ENCODE results near the gene GHRH. TPM values are rescaled to one million over a fixed set of nuclear protein-coding genes. Genes with fewer than 3 reads are reported as not detected.
A peak's percentile ranks its signal among the peaks of the same experiment; 100 is the strongest.

The GHRH gene
- total RNA-seq, 1 experiment from 2014 or later: 0.74 TPM

DNA sequence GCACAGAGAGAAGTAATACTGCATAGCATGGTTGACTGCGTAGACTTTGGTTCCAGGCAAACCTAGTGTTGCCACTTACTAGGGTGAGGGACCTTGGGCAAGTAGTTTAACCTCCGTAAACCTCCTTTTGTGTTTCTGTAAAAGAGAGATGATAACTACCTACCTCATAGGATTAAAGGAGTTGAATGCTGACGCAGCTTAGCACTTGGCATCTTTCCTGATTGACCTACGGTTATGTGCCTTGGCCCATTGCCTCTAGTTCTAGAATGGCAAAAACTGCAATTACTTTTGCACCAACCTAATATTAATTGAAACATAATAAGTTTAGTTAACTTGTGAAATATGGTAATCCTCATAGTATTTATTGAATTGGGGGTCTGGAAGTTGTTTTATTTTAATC lies 19.1 kb downstream of the GHRH start:
- H3K27ac Mint-ChIP-seq: peak overlapping the region; percentile 32; the same call in 1 of the 2 replicates
- TF ChIP-seq GTF2I (CRISPR knock-in tag; conservative IDR thresholded peaks at IDR 0.05) (no peak), MYBL2 (CRISPR knock-in tag; IDR thresholded peaks at IDR 0.05) (no peak), USF2 (CRISPR knock-in tag; IDR thresholded peaks at IDR 0.05) (no peak), MXD4 (CRISPR knock-in tag; IDR thresholded peaks at IDR 0.05; ENCODE audit: borderline replicate concordance) (no peak), ZNF263 (CRISPR knock-in tag; IDR thresholded peaks at IDR 0.05; ENCODE audit: low read depth) (no peak), PRRX2 (CRISPR knock-in tag; IDR thresholded peaks at IDR 0.05) (no peak), ATF6 (CRISPR knock-in tag; IDR thresholded peaks at IDR 0.05) (no peak), NFYB (CRISPR knock-in tag; conservative IDR thresholded peaks at IDR 0.05; ENCODE audit: low read depth) (no peak), HMGXB4 (CRISPR knock-in tag; IDR thresholded peaks at IDR 0.05) (no peak), ZBTB21 (CRISPR knock-in tag; IDR thresholded peaks at IDR 0.05; ENCODE audit: borderline replicate concordance) (no peak), E2F5 (CRISPR knock-in tag; IDR thresholded peaks at IDR 0.05) (no peak), AR (CRISPR knock-in tag; IDR thresholded peaks at IDR 0.05) (no peak), KAT7 (CRISPR knock-in tag; IDR thresholded peaks at IDR 0.05; ENCODE audit: borderline replicate concordance) (no peak), ZNF425 (CRISPR knock-in tag; conservative IDR thresholded peaks at IDR 0.05) (no peak), EMX1 (CRISPR knock-in tag; IDR thresholded peaks at IDR 0.05) (no peak), ELF4 (CRISPR knock-in tag; IDR thresholded peaks at IDR 0.05; ENCODE audit: low read depth) (no peak), CBFB (CRISPR knock-in tag; IDR thresholded peaks at IDR 0.05; ENCODE audit: low read depth) (no peak)
- TF ChIP-seq, protein P1, sequence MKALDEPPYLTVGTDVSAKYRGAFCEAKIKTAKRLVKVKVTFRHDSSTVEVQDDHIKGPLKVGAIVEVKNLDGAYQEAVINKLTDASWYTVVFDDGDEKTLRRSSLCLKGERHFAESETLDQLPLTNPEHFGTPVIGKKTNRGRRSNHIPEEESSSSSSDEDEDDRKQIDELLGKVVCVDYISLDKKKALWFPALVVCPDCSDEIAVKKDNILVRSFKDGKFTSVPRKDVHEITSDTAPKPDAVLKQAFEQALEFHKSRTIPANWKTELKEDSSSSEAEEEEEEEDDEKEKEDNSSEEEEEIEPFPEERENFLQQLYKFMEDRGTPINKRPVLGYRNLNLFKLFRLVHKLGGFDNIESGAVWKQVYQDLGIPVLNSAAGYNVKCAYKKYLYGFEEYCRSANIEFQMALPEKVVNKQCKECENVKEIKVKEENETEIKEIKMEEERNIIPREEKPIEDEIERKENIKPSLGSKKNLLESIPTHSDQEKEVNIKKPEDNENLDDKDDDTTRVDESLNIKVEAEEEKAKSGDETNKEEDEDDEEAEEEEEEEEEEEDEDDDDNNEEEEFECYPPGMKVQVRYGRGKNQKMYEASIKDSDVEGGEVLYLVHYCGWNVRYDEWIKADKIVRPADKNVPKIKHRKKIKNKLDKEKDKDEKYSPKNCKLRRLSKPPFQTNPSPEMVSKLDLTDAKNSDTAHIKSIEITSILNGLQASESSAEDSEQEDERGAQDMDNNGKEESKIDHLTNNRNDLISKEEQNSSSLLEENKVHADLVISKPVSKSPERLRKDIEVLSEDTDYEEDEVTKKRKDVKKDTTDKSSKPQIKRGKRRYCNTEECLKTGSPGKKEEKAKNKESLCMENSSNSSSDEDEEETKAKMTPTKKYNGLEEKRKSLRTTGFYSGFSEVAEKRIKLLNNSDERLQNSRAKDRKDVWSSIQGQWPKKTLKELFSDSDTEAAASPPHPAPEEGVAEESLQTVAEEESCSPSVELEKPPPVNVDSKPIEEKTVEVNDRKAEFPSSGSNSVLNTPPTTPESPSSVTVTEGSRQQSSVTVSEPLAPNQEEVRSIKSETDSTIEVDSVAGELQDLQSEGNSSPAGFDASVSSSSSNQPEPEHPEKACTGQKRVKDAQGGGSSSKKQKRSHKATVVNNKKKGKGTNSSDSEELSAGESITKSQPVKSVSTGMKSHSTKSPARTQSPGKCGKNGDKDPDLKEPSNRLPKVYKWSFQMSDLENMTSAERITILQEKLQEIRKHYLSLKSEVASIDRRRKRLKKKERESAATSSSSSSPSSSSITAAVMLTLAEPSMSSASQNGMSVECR (CRISPR knock-in tag; IDR thresholded peaks at IDR 0.05; ENCODE audit: borderline replicate concordance): no peak
- TF ChIP-seq, protein P2, sequence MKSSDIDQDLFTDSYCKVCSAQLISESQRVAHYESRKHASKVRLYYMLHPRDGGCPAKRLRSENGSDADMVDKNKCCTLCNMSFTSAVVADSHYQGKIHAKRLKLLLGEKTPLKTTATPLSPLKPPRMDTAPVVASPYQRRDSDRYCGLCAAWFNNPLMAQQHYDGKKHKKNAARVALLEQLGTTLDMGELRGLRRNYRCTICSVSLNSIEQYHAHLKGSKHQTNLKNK (CRISPR knock-in tag; IDR thresholded peaks at IDR 0.05): no peak
- TF ChIP-seq, protein P3, sequence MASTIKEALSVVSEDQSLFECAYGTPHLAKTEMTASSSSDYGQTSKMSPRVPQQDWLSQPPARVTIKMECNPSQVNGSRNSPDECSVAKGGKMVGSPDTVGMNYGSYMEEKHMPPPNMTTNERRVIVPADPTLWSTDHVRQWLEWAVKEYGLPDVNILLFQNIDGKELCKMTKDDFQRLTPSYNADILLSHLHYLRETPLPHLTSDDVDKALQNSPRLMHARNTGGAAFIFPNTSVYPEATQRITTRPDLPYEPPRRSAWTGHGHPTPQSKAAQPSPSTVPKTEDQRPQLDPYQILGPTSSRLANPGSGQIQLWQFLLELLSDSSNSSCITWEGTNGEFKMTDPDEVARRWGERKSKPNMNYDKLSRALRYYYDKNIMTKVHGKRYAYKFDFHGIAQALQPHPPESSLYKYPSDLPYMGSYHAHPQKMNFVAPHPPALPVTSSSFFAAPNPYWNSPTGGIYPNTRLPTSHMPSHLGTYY (CRISPR knock-in tag; IDR thresholded peaks at IDR 0.05): no peak
- ChIA-PET POLR2A (no interaction called here), CTCF (interaction anchor here (0.8 to 2.4 kb wide), 6 partner anchors 9 to 154 kb away, joined by 3 to 14 read pairs (median 6); no protein-coding TSS in a partner anchor)
- ATAC-seq (no peak), DNase-seq (ENCODE audit: low spot score) (no peak)
- no peaks in the 10 kb centered on the region for H3K9me3 Mint-ChIP-seq
- H3K36me3 Mint-ChIP-seq: peaks cover 60% of the 10 kb centered on the region
- no peak overlapping the region for H3K4me3 Mint-ChIP-seq
- no peaks in the 10 kb centered on the region for H3K27me3 Mint-ChIP-seq (ENCODE audit: low read depth)
- H3K4me1 Mint-ChIP-seq: peaks cover 22% of the 10 kb centered on the region
